K562 (cell line): ENCODE measurements around the gene DPEP1. TPM values are rescaled to one million over a fixed set of nuclear protein-coding genes. Genes with fewer than 3 reads are reported as not detected.

Source experiments
- ATF7 ChIP-seq: fragments of 450-650 bp; IDR thresholded peaks from 2 replicates; pipeline ENCODE4 v1.7.1; 2014; ENCODE audit warnings: mild to moderate bottlenecking, moderate library complexity
- CBX8 ChIP-seq: fragments of 200-600 bp; sonication (generic); IDR thresholded peaks from 2 replicates; pipeline ENCODE4 v1.6.1; 2012; ENCODE audit warnings: borderline replicate concordance, mixed run types, low read depth, mild to moderate bottlenecking, moderate library complexity, mixed read lengths, low read length, control low read depth, inconsistent platforms; ENCODE audit not compliant: poor library complexity, severe bottlenecking; ENCODE audit errors: extremely low read depth
- CUX1 ChIP-seq: fragments of 200-800 bp; sonication (Bioruptor generic); IDR thresholded peaks from 2 replicates; pipeline ENCODE4 v1.6.1; 2016; ENCODE audit warnings: missing genetic modification characterization, missing compliant biosample characterization
- ELK1 ChIP-seq: sonication (generic); formaldehyde crosslinking; IDR thresholded peaks from 2 replicates; pipeline ENCODE4 v1.8.1; 2022; ENCODE audit warnings: missing genetic modification reagents
- HIVEP1 ChIP-seq: fragments of 250-450 bp; sonication (Bioruptor Pico); IDR thresholded peaks from 2 replicates; pipeline ENCODE4 v1.4.0; 2020; ENCODE audit warnings: mild to moderate bottlenecking
- IRF2 ChIP-seq: sonication (generic); formaldehyde crosslinking; IDR thresholded peaks from 2 replicates; pipeline ENCODE4 v1.8.1; 2022; ENCODE audit warnings: mild to moderate bottlenecking, missing genetic modification reagents
- JUNB ChIP-seq: fragments of 450-650 bp; formaldehyde crosslinking; conservative IDR thresholded peaks from 2 replicates; pipeline ENCODE4 v1.4.0; 2020; ENCODE audit warnings: mild to moderate bottlenecking
- KAT8 ChIP-seq: fragments of 450-650 bp; IDR thresholded peaks from 2 replicates; pipeline ENCODE4 v1.6.1; 2016; ENCODE audit warnings: low read depth, mild to moderate bottlenecking
- KLF6 ChIP-seq: fragments of 250-450 bp; sonication (Bioruptor Pico); IDR thresholded peaks from 2 replicates; pipeline ENCODE4 v1.4.0; 2020; ENCODE audit warnings: mild to moderate bottlenecking, moderate library complexity, borderline replicate concordance
- LEF1 ChIP-seq: fragments of 450-650 bp; IDR thresholded peaks from 2 replicates; pipeline ENCODE4 v1.6.1; 2016; ENCODE audit warnings: mild to moderate bottlenecking
- MCM2 ChIP-seq: fragments of 450-650 bp; IDR thresholded peaks from 2 replicates; pipeline ENCODE4 v1.6.1; 2017; ENCODE audit warnings: low read depth, mild to moderate bottlenecking
- MED1 ChIP-seq: sonication (generic); formaldehyde crosslinking; IDR thresholded peaks from 2 replicates; pipeline ENCODE4 v1.8.1; 2023; ENCODE audit warnings: missing genetic modification reagents, borderline replicate concordance
- MIER1 ChIP-seq: fragments of 450-650 bp; IDR thresholded peaks from 2 replicates; pipeline ENCODE4 v1.6.1; 2016; ENCODE audit warnings: antibody characterized with exemption, mild to moderate bottlenecking, low read depth
- PHF20 ChIP-seq: fragments of 450-650 bp; IDR thresholded peaks from 2 replicates; pipeline ENCODE4 v1.6.1; 2018; ENCODE audit not compliant: partially characterized antibody
- TAF15 ChIP-seq: fragments of 200-400 bp; formaldehyde crosslinking; IDR thresholded peaks from 2 replicates; pipeline ENCODE4 v1.6.1; 2017; ENCODE audit warnings: mild to moderate bottlenecking, low read depth, low read length, moderate library complexity
- TRIM24 ChIP-seq, 2 experiments: fragments of 450-650 bp; IDR thresholded peaks; 2 replicates each; pipeline ENCODE4 v1.6.1; 2016
- ZKSCAN3 ChIP-seq: fragments of 250-450 bp; sonication (Bioruptor Pico); IDR thresholded peaks from 2 replicates; pipeline ENCODE4 v1.4.0; 2020
- ZNF263 ChIP-seq: sonication (generic); formaldehyde crosslinking; IDR thresholded peaks from 2 replicates; pipeline ENCODE4 v1.8.0; 2022; ENCODE audit warnings: mild to moderate bottlenecking, missing genetic modification reagents, borderline replicate concordance
- ZNF384 ChIP-seq: IDR thresholded peaks from 2 replicates; pipeline ENCODE4 v1.6.1; 2012; ENCODE audit warnings: low read depth, low read length, improper control_type of control experiment
- ZNF766 ChIP-seq: fragments of 200-800 bp; sonication (Bioruptor generic); conservative IDR thresholded peaks from 2 replicates; pipeline ENCODE4 v1.6.1; 2016; ENCODE audit warnings: missing genetic modification characterization, missing compliant biosample characterization
- ZNF79 ChIP-seq: fragments of 250-450 bp; sonication (Bioruptor Pico); IDR thresholded peaks from 2 replicates; pipeline ENCODE4 v1.4.0; 2020; ENCODE audit warnings: low read depth, mild to moderate bottlenecking, moderate library complexity
- polyA plus RNA-seq, 8 experiments: library from polyadenylated mRNA; depleted of rRNA in 4 of 8; stranded (reverse) in 5 of 8; unstranded in 3 of 8; fragments of >200 nt; fragmentation: Nextera tagmentation in 2 of 8; fragmentation: Illumina TruSeq in 1 of 8; extraction: Ambion mirVana in 2 of 8; extraction: Trizol in 1 of 8; gene quantifications; 2 replicates each; pipeline versions ENCODE4 v1.2.1 to v1.2.3, GENCODE V29; 2011 to 2014; ENCODE audit warnings: inconsistent platforms in 1 of 8, missing spikeins in 1 of 8
- total RNA-seq, 7 experiments: library from RNA; depleted of rRNA in 6 of 7; stranded (reverse); fragments of >200 nt in 6 of 7; fragmentation: Illumina TruSeq in 2 of 7; extraction: Trizol in 2 of 7; gene quantifications; 2 replicates each; pipeline versions ENCODE4 v1.2.1 to v1.2.3, GENCODE V29; 2011 to 2021; ENCODE audit warnings: low replicate concordance in 1 of 7
- TF ChIP-seq, protein P1 (sequence below), 3 experiments: IDR thresholded peaks in 2 of 3; conservative IDR thresholded peaks in 1 of 3; 2 replicates each; pipeline ENCODE4 v1.5.1; 2011 to 2012; ENCODE audit warnings: low read length in 3 of 3, mild to moderate bottlenecking in 3 of 3, control low read depth in 2 of 3, improper control_type of control experiment in 1 of 3, inconsistent platforms in 1 of 3, low read depth in 1 of 3, mixed read lengths in 1 of 3, moderate library complexity in 1 of 3; ENCODE audit not compliant: insufficient read depth in 2 of 3

The DPEP1 gene
- total and polyA plus RNA-seq, 9 of the 15 experiments (the other 6 are each of a cell fraction or from before 2014, with no cell fraction given) = 0.14 to 0.31 (median 0.20) TPM; not detected in 6

- TF ChIP-seq ELK1 (CRISPR knock-in tag) = no peak
- peak; percentile 69 for TF ChIP-seq ATF7
- TF ChIP-seq ZKSCAN3 (CRISPR knock-in tag) = no peak
- no peak for TF ChIP-seq TAF15
- no peak for TF ChIP-seq MCM2
- no peak for TF ChIP-seq KLF6 (CRISPR knock-in tag)
- no peak for TF ChIP-seq CBX8
- peak; percentile 78 for TF ChIP-seq PHF20
- TF ChIP-seq IRF2 (CRISPR knock-in tag) = no peak
- TF ChIP-seq HIVEP1 (CRISPR knock-in tag) = no peak
- TF ChIP-seq LEF1 = no peak
- no peak for TF ChIP-seq MED1 (CRISPR knock-in tag)
- no peak for TF ChIP-seq ZNF263 (CRISPR knock-in tag)
- no peak for TF ChIP-seq MIER1
- TF ChIP-seq KAT8 = no peak
- TF ChIP-seq TRIM24 (IDR thresholded peaks at IDR 0.05) = no peak
- TF ChIP-seq ZNF79 (CRISPR knock-in tag) = no peak
- TF ChIP-seq, protein P1, sequence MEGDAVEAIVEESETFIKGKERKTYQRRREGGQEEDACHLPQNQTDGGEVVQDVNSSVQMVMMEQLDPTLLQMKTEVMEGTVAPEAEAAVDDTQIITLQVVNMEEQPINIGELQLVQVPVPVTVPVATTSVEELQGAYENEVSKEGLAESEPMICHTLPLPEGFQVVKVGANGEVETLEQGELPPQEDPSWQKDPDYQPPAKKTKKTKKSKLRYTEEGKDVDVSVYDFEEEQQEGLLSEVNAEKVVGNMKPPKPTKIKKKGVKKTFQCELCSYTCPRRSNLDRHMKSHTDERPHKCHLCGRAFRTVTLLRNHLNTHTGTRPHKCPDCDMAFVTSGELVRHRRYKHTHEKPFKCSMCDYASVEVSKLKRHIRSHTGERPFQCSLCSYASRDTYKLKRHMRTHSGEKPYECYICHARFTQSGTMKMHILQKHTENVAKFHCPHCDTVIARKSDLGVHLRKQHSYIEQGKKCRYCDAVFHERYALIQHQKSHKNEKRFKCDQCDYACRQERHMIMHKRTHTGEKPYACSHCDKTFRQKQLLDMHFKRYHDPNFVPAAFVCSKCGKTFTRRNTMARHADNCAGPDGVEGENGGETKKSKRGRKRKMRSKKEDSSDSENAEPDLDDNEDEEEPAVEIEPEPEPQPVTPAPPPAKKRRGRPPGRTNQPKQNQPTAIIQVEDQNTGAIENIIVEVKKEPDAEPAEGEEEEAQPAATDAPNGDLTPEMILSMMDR (IDR thresholded peaks at IDR 0.05 in 2 of 3, conservative IDR thresholded peaks at IDR 0.05 in 1 of 3; ENCODE audit: insufficient read depth in 2 of 3, low read depth in 1 of 3, low read length in 3 of 3) = no peak
- TF ChIP-seq ZNF766 (CRISPR knock-in tag) = no peak
- no peak for TF ChIP-seq ZNF384
- TF ChIP-seq JUNB (CRISPR knock-in tag) = no peak
- no peak for TF ChIP-seq CUX1 (CRISPR knock-in tag)
Observed at GRCh38 chr16:89686520-89687091, 73.2 kb downstream of the DPEP1 start, which contains the start of gene CDK10 (continued).
